H1 (cell line): ENCODE results near the gene STXBP6. TPM values are rescaled to one million over a fixed set of nuclear protein-coding genes. Genes with fewer than 3 reads are reported as not detected.

ENCODE experiments used
- CTCF ChIA-PET: fragments of 300-600 bp; sonication (Branson Sonifier 250); formaldehyde crosslinking; loops from one replicate; lab custom pipeline; 2021; ENCODE audit not compliant: partially characterized antibody; lab: Charles Lee
- POLR2A ChIA-PET: fragments of 300-600 bp; sonication (Branson Sonifier 250); formaldehyde crosslinking; loops from one replicate; lab custom pipeline; 2021; ENCODE audit warnings: inconsistent platforms; ENCODE audit not compliant: partially characterized antibody; lab: Charles Lee
- DNase-seq, 2 experiments: peaks; one replicate each; pipeline versions ENCODE4 v3.0.0 to v3.0.0-alpha.2; 2010 to 2022; ENCODE audit warnings: low spot score in 2 of 2, low read depth in 1 of 2, mixed read lengths in 1 of 2
- FAIRE-seq: peaks from 2 replicates; lab custom pipeline; 2011; peaks lifted over from hg19 to GRCh38; lab: Jason Lieb, UNC
- H2AFZ ChIP-seq: 2 replicates; pipeline ENCODE4 v1.8.1; 2012; ENCODE audit warnings: low read length, inconsistent platforms
- H2AK5ac ChIP-seq: 2 replicates; pipeline ENCODE4 v1.6.1; 2013; ENCODE audit warnings: low read depth, low read length
- H2BK120ac ChIP-seq: replicated peaks from 2 replicates; pipeline ENCODE3; 2013; ENCODE audit warnings: low read depth, low read length, inconsistent platforms
- H2BK12ac ChIP-seq: 2 replicates; pipeline ENCODE4 v1.6.1; 2013; ENCODE audit warnings: low read depth, low read length
- H2BK15ac ChIP-seq: 2 replicates; pipeline ENCODE4 v1.6.1; 2013; ENCODE audit warnings: low read length
- H2BK20ac ChIP-seq: 2 replicates; pipeline ENCODE4 v1.6.1; 2013; ENCODE audit warnings: low read length
- H2BK5ac ChIP-seq: 2 replicates; pipeline ENCODE4 v1.6.1; 2013; ENCODE audit warnings: low read depth, low read length
- H3K14ac ChIP-seq: 2 replicates; pipeline ENCODE4 v1.6.1; 2013; ENCODE audit warnings: inconsistent platforms; ENCODE audit not compliant: insufficient read length
- H3K18ac ChIP-seq: 2 replicates; pipeline ENCODE4 v1.6.1; 2013; ENCODE audit warnings: low read length; ENCODE audit errors: extremely low read depth
- H3K23ac ChIP-seq: 2 replicates; pipeline ENCODE4 v1.6.1; 2013; ENCODE audit warnings: inconsistent platforms; ENCODE audit not compliant: insufficient read length
- H3K23me2 ChIP-seq: 2 replicates; pipeline ENCODE4 v1.6.1; 2013; ENCODE audit warnings: low read depth, low read length
- H3K27ac ChIP-seq: 2 replicates; pipeline ENCODE4 v1.6.1; 2011; ENCODE audit warnings: low read depth, low read length, inconsistent platforms
- H3K27me3 ChIP-seq, 4 experiments: replicated peaks in 1 of 4; 1 replicate in 1 of 4; 2 replicates in 3 of 4; pipeline versions ENCODE4 v1.6.1 to v1.8.1; 2011 to 2013; ENCODE audit warnings: low read length in 3 of 4, mild to moderate bottlenecking in 3 of 4, inconsistent platforms in 2 of 4, mixed read lengths in 2 of 4, moderate library complexity in 1 of 4; ENCODE audit not compliant: control insufficient read depth in 3 of 4, insufficient read depth in 3 of 4; ENCODE audit errors: extremely low read depth in 1 of 4
- H3K36me3 ChIP-seq, 4 experiments: 2 replicates each; pipeline versions ENCODE4 v1.6.1 to v1.8.1; 2011 to 2013; ENCODE audit warnings: mild to moderate bottlenecking in 4 of 4, low read length in 3 of 4, moderate library complexity in 2 of 4, control low read depth in 1 of 4, inconsistent platforms in 1 of 4; ENCODE audit not compliant: insufficient read depth in 4 of 4, control insufficient read depth in 2 of 4
- H3K4ac ChIP-seq: replicated peaks from 2 replicates; pipeline ENCODE3; 2013; ENCODE audit warnings: low read length, low read depth, mixed read lengths, inconsistent platforms; ENCODE audit not compliant: insufficient read length
- H3K4me1 ChIP-seq, 4 experiments: replicated peaks in 1 of 4; 1 replicate in 1 of 4; 2 replicates in 3 of 4; pipeline versions ENCODE4 v1.6.1 to v1.8.1; 2011 to 2013; ENCODE audit warnings: low read length in 3 of 4, inconsistent platforms in 2 of 4, mixed read lengths in 1 of 4; ENCODE audit not compliant: insufficient read depth in 4 of 4, control insufficient read depth in 3 of 4
- H3K4me2 ChIP-seq, 2 experiments: 2 replicates each; pipeline versions ENCODE4 v1.6.1 to v1.8.1; 2011 to 2013; ENCODE audit warnings: low read depth in 2 of 2, low read length in 2 of 2, control low read depth in 1 of 2, inconsistent platforms in 1 of 2, mild to moderate bottlenecking in 1 of 2; ENCODE audit not compliant: insufficient read depth in 1 of 2
- H3K4me3 ChIP-seq, 4 experiments: fragments of 200-600, 300-600 bp in 1 of 4; sonication (generic), shearing (Covaris generic), sonication (Bioruptor Twin) in 1 of 4; 2 replicates each; pipeline versions ENCODE4 v1.5.1 to v1.8.1; 2011 to 2016; ENCODE audit warnings: low read length in 4 of 4, low read depth in 3 of 4, control low read depth in 2 of 4, inconsistent platforms in 2 of 4, mild to moderate bottlenecking in 2 of 4, mixed read lengths in 1 of 4, moderate library complexity in 1 of 4; ENCODE audit not compliant: insufficient read depth in 2 of 4; ENCODE audit errors: extremely low read depth in 1 of 4
- H3K56ac ChIP-seq: replicated peaks from 2 replicates; pipeline ENCODE3; 2013; ENCODE audit warnings: low read depth, mild to moderate bottlenecking, mixed read lengths, low read length, inconsistent platforms; ENCODE audit not compliant: insufficient read length
- H3K79me1 ChIP-seq: 2 replicates; pipeline ENCODE4 v1.6.1; 2013; ENCODE audit warnings: low read depth, low read length, control low read depth
- H3K79me2 ChIP-seq, 2 experiments: 2 replicates each; pipeline versions ENCODE4 v1.6.1 to v1.8.1; 2012 to 2013; ENCODE audit warnings: low read length in 2 of 2, mild to moderate bottlenecking in 2 of 2, inconsistent platforms in 1 of 2; ENCODE audit not compliant: insufficient read depth in 2 of 2, control insufficient read depth in 1 of 2
- H3K9ac ChIP-seq, 4 experiments: replicated peaks in 1 of 4; 1 replicate in 1 of 4; 2 replicates in 3 of 4; pipeline versions ENCODE4 v1.6.1 to v1.8.1; 2011 to 2013; ENCODE audit warnings: low read depth in 3 of 4, low read length in 3 of 4, control low read depth in 2 of 4, mild to moderate bottlenecking in 2 of 4, moderate library complexity in 2 of 4, inconsistent platforms in 1 of 4; ENCODE audit errors: extremely low read depth in 1 of 4
- H3K9me3 ChIP-seq, 2 experiments: 2 replicates each; pipeline versions ENCODE4 v1.6.1 to v1.8.1; 2012 to 2013; ENCODE audit warnings: mild to moderate bottlenecking in 2 of 2, moderate library complexity in 2 of 2, control low read depth in 1 of 2, inconsistent platforms in 1 of 2, low read depth in 1 of 2, low read length in 1 of 2, mixed read lengths in 1 of 2; ENCODE audit not compliant: insufficient read depth in 2 of 2
- H4K20me1 ChIP-seq, 2 experiments: replicated peaks in 1 of 2; 2 replicates each; pipeline versions ENCODE3 to v1.8.1; 2011 to 2013; ENCODE audit warnings: inconsistent platforms in 2 of 2, low read length in 2 of 2, mild to moderate bottlenecking in 1 of 2; ENCODE audit not compliant: insufficient read depth in 2 of 2, control insufficient read depth in 1 of 2
- H4K5ac ChIP-seq: 2 replicates; pipeline ENCODE4 v1.6.1; 2013; ENCODE audit warnings: low read length, low read depth, mixed read lengths, inconsistent platforms; ENCODE audit not compliant: insufficient read length
- H4K8ac ChIP-seq: 2 replicates; pipeline ENCODE4 v1.8.0; 2013; ENCODE audit warnings: mild to moderate bottlenecking, moderate library complexity, low read length, inconsistent platforms; ENCODE audit not compliant: insufficient read depth; ENCODE audit errors: extremely low read depth
- H4K91ac ChIP-seq: replicated peaks from 2 replicates; pipeline ENCODE3; 2013; ENCODE audit warnings: low read length, mixed read lengths, inconsistent platforms; ENCODE audit not compliant: insufficient read length
- BCL11A ChIP-seq, 2 experiments: IDR thresholded peaks; one replicate each; pipeline ENCODE4 v1.6.1; 2011; ENCODE audit warnings: low read depth in 2 of 2, low read length in 2 of 2, mild to moderate bottlenecking in 2 of 2
- CBX5 ChIP-seq: fragments of 300-800, 300-1000 bp; sonication (generic); IDR thresholded peaks from 2 replicates; pipeline ENCODE4 v1.7.1; 2016; ENCODE audit warnings: antibody characterized with exemption, low read length, low read depth
- CHD1 ChIP-seq: IDR thresholded peaks from 2 replicates; pipeline ENCODE4 v1.6.1; 2012; ENCODE audit warnings: low read depth, low read length, improper control_type of control experiment
- CHD2 ChIP-seq: IDR thresholded peaks from 2 replicates; pipeline ENCODE4 v1.6.1; 2012; ENCODE audit warnings: low read length, improper control_type of control experiment
- JUND ChIP-seq: IDR thresholded peaks from 2 replicates; pipeline ENCODE4 v1.6.1; 2011; ENCODE audit warnings: mild to moderate bottlenecking, improper control_type of control experiment, low read length
- KDM1A ChIP-seq: fragments of 200-600, 300-600 bp; sonication (generic); IDR thresholded peaks from 2 replicates; pipeline ENCODE4 v1.7.1; 2016; ENCODE audit warnings: mild to moderate bottlenecking, low read length, borderline replicate concordance
- TBP ChIP-seq: IDR thresholded peaks from 2 replicates; pipeline ENCODE4 v1.6.1; 2011; ENCODE audit warnings: low read depth, low read length, improper control_type of control experiment
- USF2 ChIP-seq: IDR thresholded peaks from 2 replicates; pipeline ENCODE4 v1.6.1; 2011; ENCODE audit warnings: low read length, improper control_type of control experiment
- WGBS, 2 experiments: shearing (Covaris generic) in 1 of 2; methylation state at CpG; one replicate each; pipeline versions ENCODE4 v1.1.6 to v1.1.7; 2013 to 2015; ENCODE audit warnings: low lambda C conversion rate in 2 of 2, mixed read lengths in 2 of 2, inconsistent platforms in 1 of 2, low coverage in 1 of 2, missing lambda C conversion rate in 1 of 2; ENCODE audit not compliant: insufficient replicate concordance in 2 of 2, insufficient coverage in 1 of 2, insufficient read length in 1 of 2; ENCODE audit errors: extremely low coverage in 1 of 2, missing lambda C conversion rate in 1 of 2; 5-methylcytosine and 5-hydroxymethylcytosine counted together
- polyA plus RNA-seq, 7 experiments: library from polyadenylated mRNA; depleted of rRNA in 3 of 7; stranded (reverse) in 5 of 7; unstranded in 2 of 7; fragments of >200 nt in 5 of 7; fragments of 200-250 nt in 2 of 7; gene quantifications; 1 replicate in 5 of 7; 2 replicates in 1 of 7; 4 replicates in 1 of 7; pipeline versions ENCODE4 v1.2.1 to v1.2.3, GENCODE V29; 2011 to 2013; ENCODE audit warnings: missing spikeins in 2 of 7, mixed read lengths in 2 of 7
- total RNA-seq: library from RNA; stranded (reverse); fragmentation: NEBNext Ultra II Directional; extraction: Animal tissue kit (Norgen Biotek cat#: 25700); gene quantifications from 2 replicates; pipeline ENCODE4 v1.2.1, GENCODE V29; 2021

The STXBP6 gene
- total and polyA plus RNA-seq, 2 of the 8 experiments (the other 6 are each of a cell fraction or from before 2014, with no cell fraction given): 9.4 to 18.1 TPM

GRCh38 chr14:25038044-25038668 is 11.8 kb downstream of the STXBP6 start:
- Histone ChIP-seq H4K91ac (no peak overlapping the region), H3K23me2 (no peaks in the 10 kb centered on the region), H2BK20ac (no peak overlapping the region), H3K27ac (no peak overlapping the region), H3K79me2 (peaks cover 2 to 8% of the 10 kb centered on the region in 2 experiments; a peak in 1 of 4 replicates), H4K20me1 (no peaks in the 10 kb centered on the region), H2BK5ac (no peak overlapping the region), H3K79me1 (no peaks in the 10 kb centered on the region), H4K8ac (no peak overlapping the region), H2AFZ (no peak overlapping the region), H3K4me3 (no peak overlapping the region), H4K5ac (no peak overlapping the region), H2BK120ac (no peak overlapping the region), H3K4me1 (peaks cover 0 to 2% (median 0%) of the 10 kb centered on the region in 4 experiments; a peak in 1 of 7 replicates), H2BK15ac (no peak overlapping the region), H3K36me3 (no peaks in the 10 kb centered on the region), H2AK5ac (no peak overlapping the region), H3K9ac (no peak overlapping the region), H3K27me3 (no peaks in the 10 kb centered on the region), H3K9me3 (no peaks in the 10 kb centered on the region), H3K23ac (no peak overlapping the region), H2BK12ac (no peak overlapping the region), H3K4ac (no peak overlapping the region), H3K56ac (no peak overlapping the region), H3K4me2 (no peak overlapping the region), H3K18ac (no peak overlapping the region), H3K14ac (no peak overlapping the region)
- FAIRE-seq (peak; percentile 13), DNase-seq (no peak)
- WGBS, 2 experiments: 92% methylated on average over 4 of the region's 4 CpGs; no CpG with 5 or more reads in 1 of the 2 experiments
- ChIA-PET CTCF (interaction anchor here (1.3 to 3.8 kb wide), 3 partner anchors 11 to 232 kb away, joined by 3 to 18 read pairs (median 3); no protein-coding TSS in a partner anchor), POLR2A (no interaction called here)
- TF ChIP-seq JUND (no peak), CHD1 (no peak), BCL11A (IDR thresholded peaks at IDR 0.05; ENCODE audit: low read depth in 2 of 2, low read length in 2 of 2) (no peak), KDM1A (no peak), USF2 (no peak), CHD2 (no peak), CBX5 (no peak), TBP (no peak)
